HEK293 (cell line): ENCODE data around the gene USP3.

ENCODE experiments used
- ATF2 ChIP-seq: fragments of 450-650 bp; formaldehyde crosslinking; IDR thresholded peaks from 2 replicates; pipeline ENCODE4 v1.5.1; 2016; ENCODE audit warnings: missing biosample characterization, missing genetic modification characterization, low read depth
- BCL11B ChIP-seq: fragments of 450-650 bp; formaldehyde crosslinking; IDR thresholded peaks from 2 replicates; pipeline ENCODE4 v1.5.1; 2016; ENCODE audit warnings: low read depth, missing biosample characterization, missing genetic modification characterization
- CTCF ChIP-seq: fragments of 450-650 bp; formaldehyde crosslinking; IDR thresholded peaks from 2 replicates; pipeline ENCODE4 v1.5.1; 2016; ENCODE audit warnings: missing biosample characterization, missing genetic modification characterization
- TCF7L2 ChIP-seq: IDR thresholded peaks from 2 replicates; pipeline ENCODE4 v1.6.1; 2011; ENCODE audit warnings: low read depth, mild to moderate bottlenecking, inconsistent platforms, low read length, moderate library complexity, borderline replicate concordance
- ZBTB1 ChIP-seq: fragments of 450-650 bp; formaldehyde crosslinking; IDR thresholded peaks from 2 replicates; pipeline ENCODE4 v1.5.1; 2016; ENCODE audit warnings: missing biosample characterization, missing genetic modification characterization
- ZNF610 ChIP-seq: fragments of 450-650 bp; formaldehyde crosslinking; IDR thresholded peaks from 2 replicates; pipeline ENCODE4 v1.5.1; 2016; ENCODE audit warnings: missing biosample characterization, missing genetic modification characterization, borderline replicate concordance

GRCh38 chr15:63633312-63633711 lies 128.9 kb downstream of the USP3 start:
- no peak for TF ChIP-seq CTCF (tag by site-specific recombination)
- TF ChIP-seq ZNF610 (tag by site-specific recombination) = no peak
- TF ChIP-seq TCF7L2 = no peak
- no peak for TF ChIP-seq ATF2 (tag by site-specific recombination)
- TF ChIP-seq BCL11B (tag by site-specific recombination) = no peak
- TF ChIP-seq ZBTB1 = no peak
